Testis (tissue), 3 donors: ENCODE data around the gene ALG10B. TPM values are rescaled to one million over a fixed set of nuclear protein-coding genes. Genes with fewer than 3 reads are reported as not detected.
"Not testable (repeated sequence)": the region's sequence is repeated elsewhere in the genome, so short reads cannot be mapped to it uniquely, and the experiment has no call there.

Experiments
- DNase-seq: peaks from one replicate; pipeline ENCODE4 v3.0.0-alpha.2; 2019
- H3K27ac ChIP-seq, 2 donors: fragments of 200-600 bp; sonication (generic); one replicate each; pipeline ENCODE4 v1.5.1; 2019
- H3K27me3 ChIP-seq: fragments of 200-600 bp; sonication (generic); one replicate; pipeline ENCODE4 v1.5.1; 2019
- H3K36me3 ChIP-seq: fragments of 200-600 bp; sonication (generic); one replicate; pipeline ENCODE4 v1.5.1; 2017; ENCODE audit warnings: low read depth; ENCODE audit errors: missing control alignments
- H3K4me1 ChIP-seq: fragments of 200-600 bp; sonication (generic); one replicate; pipeline ENCODE4 v1.5.1; 2019
- H3K4me3 ChIP-seq, 2 donors: fragments of 200-600 bp; sonication (generic); one replicate each; pipeline ENCODE4 v1.5.1; 2017 to 2019
- H3K9me3 ChIP-seq: fragments of 200-600 bp; sonication (generic); one replicate; pipeline ENCODE4 v1.5.1; 2017
- POLR2A ChIP-seq: fragments of 450-650 bp; IDR thresholded peaks from one replicate; pipeline ENCODE4 v1.6.1; 2017; ENCODE audit warnings: antibody characterized with exemption, mild to moderate bottlenecking, moderate library complexity
- WGBS, 2 donors: methylation state at CpG; one replicate each; pipeline ENCODE4 v1.1.5; 2018; 5-methylcytosine and 5-hydroxymethylcytosine counted together
- intact Hi-C: fragments of 100-400 bp; cut with DNase I; formaldehyde crosslinking; loops from one replicate; pipeline ENCODE4 v1.15.1; 2023; ENCODE audit warnings: low total_unique reads
- polyA plus RNA-seq: library from polyadenylated mRNA; stranded (reverse); fragments of 350-450 nt; fragmentation: Illumina TruSeq; extraction: RNeasy Lipid Tissue Mini Kit (QIAGEN cat#74804); gene quantifications from one replicate; pipeline ENCODE4 v1.2.3, GENCODE V29; 2014; ENCODE audit warnings: low read depth, low replicate concordance; ENCODE audit not compliant: insufficient read depth
- total RNA-seq, 2 donors: library from RNA; depleted of rRNA; stranded (reverse); fragments of >200 nt; gene quantifications; one replicate each; pipeline ENCODE4 v1.2.3, GENCODE V29; 2016
- TF ChIP-seq, protein P1 (sequence below), 3 experiments: fragments of 450-650 bp in 2 of 3; fragments of 200-600 bp in 1 of 3; sonication (generic) in 1 of 3; IDR thresholded peaks; one replicate each; pipeline ENCODE4 v1.5.1; 2016 to 2019; ENCODE audit warnings: antibody characterized with exemption in 3 of 3, mild to moderate bottlenecking in 2 of 3, moderate library complexity in 1 of 3

The ALG10B gene
- total and polyA plus RNA-seq, 3 donors from 2014 or later, result 6.5 to 9.4 (median 7.4) TPM

DNA sequence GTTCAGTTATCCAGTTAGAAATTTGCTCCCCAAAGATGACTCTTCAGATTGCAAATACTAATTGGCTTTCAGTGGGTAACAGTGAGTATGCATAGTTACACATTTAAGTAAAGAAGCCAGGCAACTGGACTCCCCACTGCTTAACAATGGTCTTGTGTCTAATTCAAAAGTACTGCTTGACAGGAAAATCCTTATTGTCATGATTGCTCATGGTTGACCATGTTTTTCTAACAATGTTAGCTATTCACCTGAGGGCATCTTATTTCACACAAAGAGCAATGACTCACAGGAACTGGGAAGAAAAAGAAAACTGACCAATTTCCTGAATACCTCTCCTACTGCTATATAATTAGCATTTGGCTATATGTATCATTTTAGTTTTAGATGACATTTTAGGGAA lies 33.7 kb upstream of the ALG10B start:
- no peak for TF ChIP-seq POLR2A
- TF ChIP-seq, protein P1, sequence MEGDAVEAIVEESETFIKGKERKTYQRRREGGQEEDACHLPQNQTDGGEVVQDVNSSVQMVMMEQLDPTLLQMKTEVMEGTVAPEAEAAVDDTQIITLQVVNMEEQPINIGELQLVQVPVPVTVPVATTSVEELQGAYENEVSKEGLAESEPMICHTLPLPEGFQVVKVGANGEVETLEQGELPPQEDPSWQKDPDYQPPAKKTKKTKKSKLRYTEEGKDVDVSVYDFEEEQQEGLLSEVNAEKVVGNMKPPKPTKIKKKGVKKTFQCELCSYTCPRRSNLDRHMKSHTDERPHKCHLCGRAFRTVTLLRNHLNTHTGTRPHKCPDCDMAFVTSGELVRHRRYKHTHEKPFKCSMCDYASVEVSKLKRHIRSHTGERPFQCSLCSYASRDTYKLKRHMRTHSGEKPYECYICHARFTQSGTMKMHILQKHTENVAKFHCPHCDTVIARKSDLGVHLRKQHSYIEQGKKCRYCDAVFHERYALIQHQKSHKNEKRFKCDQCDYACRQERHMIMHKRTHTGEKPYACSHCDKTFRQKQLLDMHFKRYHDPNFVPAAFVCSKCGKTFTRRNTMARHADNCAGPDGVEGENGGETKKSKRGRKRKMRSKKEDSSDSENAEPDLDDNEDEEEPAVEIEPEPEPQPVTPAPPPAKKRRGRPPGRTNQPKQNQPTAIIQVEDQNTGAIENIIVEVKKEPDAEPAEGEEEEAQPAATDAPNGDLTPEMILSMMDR (IDR thresholded peaks at IDR 0.05), result no peak
- no peak for DNase-seq
- H3K27ac ChIP-seq, result no peak overlapping the region
- no peaks in the 10 kb centered on the region for H3K4me1 ChIP-seq
- no peaks in the 10 kb centered on the region for H3K27me3 ChIP-seq
- H3K9me3 ChIP-seq, result no peaks in the 10 kb centered on the region
- no peaks in the 10 kb centered on the region for H3K36me3 ChIP-seq
- no peak overlapping the region for H3K4me3 ChIP-seq
- intact Hi-C loops, result no loop called here

DNA sequence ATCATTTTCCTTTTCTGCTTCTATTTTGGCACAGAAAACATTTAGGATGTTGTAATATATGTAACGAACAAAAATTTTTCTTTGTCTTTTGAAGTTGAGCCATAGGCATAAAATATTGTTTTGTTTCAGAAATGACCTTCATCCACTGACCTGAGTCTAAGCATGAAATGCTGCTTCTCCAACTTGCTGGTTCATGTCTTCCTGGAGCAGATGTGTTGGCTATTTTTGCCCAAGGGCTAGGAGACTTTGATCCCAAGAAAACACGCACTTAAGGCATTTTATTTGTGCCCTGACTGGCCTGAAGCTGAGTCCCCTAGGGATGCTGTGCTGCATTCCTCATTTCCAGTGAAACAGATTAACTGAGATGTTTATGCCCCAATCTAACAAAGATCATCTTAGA lies 27.2 kb upstream of the ALG10B start:
- Histone ChIP-seq H3K9me3 (no peaks in the 10 kb centered on the region), H3K4me3 (no peak overlapping the region), H3K36me3 (no peaks in the 10 kb centered on the region), H3K27me3 (no peaks in the 10 kb centered on the region), H3K27ac (no peak overlapping the region), H3K4me1 (no peaks in the 10 kb centered on the region)
- intact Hi-C loops, result no loop called here
- DNase-seq, result no peak
- TF ChIP-seq, protein P1 (IDR thresholded peaks at IDR 0.05), result no peak
- no peak for TF ChIP-seq POLR2A
- WGBS, 2 donors, result 58 to 64% methylated on average over 2 of the region's 2 CpGs

DNA sequence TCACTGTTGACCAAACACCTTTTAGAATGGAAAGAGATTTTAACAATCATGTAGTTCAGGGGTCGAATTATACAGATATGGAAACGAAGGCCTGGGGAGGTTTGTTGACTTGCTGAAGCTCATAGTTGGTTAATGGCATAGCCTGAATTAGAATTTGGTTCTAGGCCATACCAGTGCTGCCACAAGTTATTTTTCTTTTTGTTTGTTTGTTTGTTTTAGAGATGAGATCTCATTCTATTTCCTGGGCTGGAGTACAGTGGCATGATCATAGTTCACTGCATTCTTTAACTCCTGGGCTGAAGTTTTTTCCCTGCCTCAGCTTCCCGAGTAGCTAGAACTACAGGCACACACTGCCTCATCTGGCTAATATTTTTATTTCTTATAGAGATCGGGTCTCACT lies 25.4 kb upstream of the ALG10B start:
- Histone ChIP-seq H3K27me3 (no peaks in the 10 kb centered on the region), H3K4me1 (no peaks in the 10 kb centered on the region), H3K9me3 (no peaks in the 10 kb centered on the region), H3K27ac (no peak overlapping the region), H3K36me3 (no peaks in the 10 kb centered on the region), H3K4me3 (no peak overlapping the region)
- no peak for DNase-seq
- WGBS, 2 donors, result 55 to 64% methylated on average over 4 of the region's 4 CpGs
- intact Hi-C loops, result no loop called here
- TF ChIP-seq, protein P1 (IDR thresholded peaks at IDR 0.05), result no peak

DNA sequence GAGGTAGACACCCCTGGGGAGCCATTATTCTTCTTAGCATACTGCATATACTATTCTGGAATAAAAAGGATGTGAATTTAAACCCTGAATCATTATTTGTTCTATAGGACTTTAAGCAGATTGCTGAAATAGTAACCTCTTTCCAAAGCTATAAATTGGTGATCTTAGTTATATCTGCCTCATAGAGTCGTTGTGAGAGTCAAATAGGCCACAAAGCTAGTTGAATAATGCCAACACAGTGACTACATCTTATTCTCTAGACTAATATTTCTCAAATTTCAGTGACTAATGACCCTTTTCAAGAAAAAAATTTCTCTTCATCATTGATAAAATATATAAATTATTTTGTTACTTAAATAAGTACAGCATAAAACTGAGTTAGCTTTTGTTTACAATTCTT lies 13.6 kb upstream of the ALG10B start:
- H3K36me3 ChIP-seq, H3K27ac ChIP-seq, intact Hi-C loops, H3K4me1 ChIP-seq, H3K27me3 ChIP-seq, H3K4me3 ChIP-seq, DNase-seq, H3K9me3 ChIP-seq: not testable (repeated sequence)
- 29 to 30% methylated on average over 1 of the region's 1 CpG for WGBS, 2 donors

DNA sequence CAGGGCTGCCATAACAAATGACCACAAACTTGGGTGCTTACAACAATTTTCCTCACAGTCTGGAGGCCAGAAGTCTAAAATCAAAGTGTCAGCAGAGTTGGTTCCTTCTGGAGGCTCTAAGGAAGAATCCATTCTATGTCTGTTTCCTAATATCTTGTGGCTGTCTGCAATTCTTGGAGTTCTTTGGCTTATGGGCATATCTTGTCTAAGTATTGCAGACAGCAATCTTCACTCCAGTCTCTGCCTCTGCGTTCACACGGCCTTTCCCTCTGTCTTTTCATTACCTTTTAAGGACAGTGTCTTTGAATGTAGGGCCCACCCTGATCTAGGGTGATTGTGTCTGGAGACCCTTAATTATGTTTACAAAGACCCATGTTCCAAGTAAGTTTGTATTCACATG lies 5.4 kb downstream of the ALG10B start:
- H3K4me1 ChIP-seq, H3K36me3 ChIP-seq, H3K27me3 ChIP-seq, H3K27ac ChIP-seq, DNase-seq, intact Hi-C loops, H3K4me3 ChIP-seq, H3K9me3 ChIP-seq: not testable (repeated sequence)
- 89 to 93% methylated on average over 2 of the region's 2 CpGs for WGBS, 2 donors

DNA sequence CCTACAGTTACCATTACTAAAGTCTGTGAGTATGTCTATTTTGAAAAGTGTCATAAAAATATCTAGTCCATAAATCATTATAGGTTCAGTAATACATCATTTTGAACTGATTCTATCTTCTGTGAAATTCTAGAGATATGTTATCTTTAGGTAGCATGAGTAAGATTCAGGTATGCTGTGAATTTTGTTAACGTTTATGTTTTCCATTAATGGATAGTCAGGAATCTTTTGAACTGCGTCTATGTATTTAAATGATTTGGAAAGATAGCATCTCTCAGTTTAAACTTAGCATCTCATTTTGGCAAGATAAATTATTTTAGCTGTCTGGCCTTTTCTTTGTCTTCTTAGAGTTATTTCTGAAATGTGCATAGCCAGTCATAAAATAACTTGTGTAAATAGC lies 8.3 kb downstream of the ALG10B start:
- intact Hi-C loops, result no loop called here
- H3K27ac ChIP-seq, result no peak overlapping the region
- WGBS, 2 donors, result 81 to 82% methylated on average over 2 of the region's 2 CpGs

More for the DNA sequence above, 8.3 kb downstream of the ALG10B start:
- Histone ChIP-seq H3K9me3 (no peaks in the 10 kb centered on the region), H3K4me3 (no peak overlapping the region), H3K27me3 (no peaks in the 10 kb centered on the region), H3K4me1 (no peaks in the 10 kb centered on the region), H3K36me3 (no peaks in the 10 kb centered on the region)
- no peak for TF ChIP-seq POLR2A
- TF ChIP-seq, protein P1 (IDR thresholded peaks at IDR 0.05), result no peak
- DNase-seq, result no peak
